Mucosa of rectum (tissue), 2 donors: ENCODE results near the gene N4BP2.
"Not testable (repeated sequence)": the region's sequence is repeated elsewhere in the genome, so short reads cannot be mapped to it uniquely, and the experiment has no call there.

Experiments
- H3K27ac ChIP-seq, 2 donors: one replicate each; pipeline ENCODE4 v1.7.0; 2013; ENCODE audit warnings: inconsistent platforms in 2 of 2, low read depth in 2 of 2, low read length in 2 of 2
- H3K27me3 ChIP-seq, 2 donors: one replicate each; pipeline ENCODE4 v1.7.0; 2013; ENCODE audit warnings: low read length in 2 of 2; ENCODE audit not compliant: control insufficient read depth in 2 of 2, insufficient read depth in 2 of 2
- H3K36me3 ChIP-seq, 2 donors: one replicate each; pipeline ENCODE4 v1.7.0; 2013; ENCODE audit warnings: low read length in 2 of 2; ENCODE audit not compliant: control insufficient read depth in 2 of 2, insufficient read depth in 2 of 2
- H3K4me1 ChIP-seq, 2 donors: one replicate each; pipeline ENCODE4 v1.7.0; 2013; ENCODE audit warnings: low read length in 2 of 2, mild to moderate bottlenecking in 1 of 2; ENCODE audit not compliant: control insufficient read depth in 2 of 2, insufficient read depth in 2 of 2
- H3K4me3 ChIP-seq, 2 donors: one replicate each; pipeline ENCODE4 v1.7.0; 2013; ENCODE audit warnings: low read length in 2 of 2
- H3K9ac ChIP-seq, 2 donors: one replicate each; pipeline ENCODE4 v1.7.0; 2013; ENCODE audit warnings: low read length in 2 of 2, low read depth in 1 of 2, mild to moderate bottlenecking in 1 of 2
- H3K9me3 ChIP-seq, 2 donors: one replicate each; pipeline ENCODE4 v1.7.0; 2013; ENCODE audit warnings: low read length in 2 of 2; ENCODE audit not compliant: control insufficient read depth in 2 of 2
- donor health status: healthy.
- donor health status: Normal muscosa, but diverticular disease.

N4BP2 gene

GRCh38 chr4:40056716-40057585, at the start of gene N4BP2:
TSS of gene N4BP2 (plus strand) at chr4:40056850. CDS start at chr4:40097341, 40,491 bp downstream.
- Histone ChIP-seq H3K27ac (peak within 1 kb of the TSS; percentile 99), H3K4me1 (peaks cover 13 to 18% of the 10 kb centered on the region in 2 donors), H3K9me3 (no peaks in the 10 kb centered on the region), H3K27me3 (no peaks in the 10 kb centered on the region), H3K9ac (peak within 1 kb of the TSS; percentile 93 to 99), H3K36me3 (no peaks in the 10 kb centered on the region), H3K4me3 (peak within 1 kb of the TSS; percentile 92 to 95)

- Histone ChIP-seq H3K36me3 (no peaks in the 10 kb centered on the region), H3K9me3 (no peaks in the 10 kb centered on the region), H3K4me3 (no peak overlapping the region), H3K9ac (no peak overlapping the region), H3K27me3 (no peaks in the 10 kb centered on the region), H3K27ac (no peak overlapping the region), H3K4me1 (no peaks in the 10 kb centered on the region)
Observed at GRCh38 chr4:40016007-40016406, 40.6 kb upstream of the N4BP2 start.

DNA sequence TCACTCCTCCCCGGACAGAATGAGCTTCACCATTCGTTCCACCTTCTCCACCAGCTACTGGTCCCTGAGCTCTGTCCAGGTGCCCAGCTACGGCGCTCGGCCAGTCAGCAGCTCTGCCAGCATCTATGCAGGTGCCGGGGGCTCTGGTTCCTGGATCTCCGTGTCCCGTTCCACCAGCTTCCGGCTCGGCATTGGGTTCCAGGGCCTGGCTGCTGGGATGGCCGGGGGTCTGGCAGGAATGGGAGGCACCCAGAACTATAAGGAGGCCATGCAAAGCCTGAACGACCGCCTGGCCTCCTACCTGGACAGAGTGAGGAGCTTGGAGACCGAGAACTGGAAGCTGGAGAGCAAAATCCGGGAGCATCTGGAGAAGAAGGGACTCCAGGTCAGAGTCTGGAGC, 36.4 kb upstream of the N4BP2 start:
- H3K27ac ChIP-seq, result no peak overlapping the region
- H3K9me3 ChIP-seq, result no peaks in the 10 kb centered on the region
- no peaks in the 10 kb centered on the region for H3K36me3 ChIP-seq
- H3K4me3 ChIP-seq, result no peak overlapping the region
- no peaks in the 10 kb centered on the region for H3K4me1 ChIP-seq
- no peaks in the 10 kb centered on the region for H3K27me3 ChIP-seq
- no peak overlapping the region for H3K9ac ChIP-seq

DNA sequence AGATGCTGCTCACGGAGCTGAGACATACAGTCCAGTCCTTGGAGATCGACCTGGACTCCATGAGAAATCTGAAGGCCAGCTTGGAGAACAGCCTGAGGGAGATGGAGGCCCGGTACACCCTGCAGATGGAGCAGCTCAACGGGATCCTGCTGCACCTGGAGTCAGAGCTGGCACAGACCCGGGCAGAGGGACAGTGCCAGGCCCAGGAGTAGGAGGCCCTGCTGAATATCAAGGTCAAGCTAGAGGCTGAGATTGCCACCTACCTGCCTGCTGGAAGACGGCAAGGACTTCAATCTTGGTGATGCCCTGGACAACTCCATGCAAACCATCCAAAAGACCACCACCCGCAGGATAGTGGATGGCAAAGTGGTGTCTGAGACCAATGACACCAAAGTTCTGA, 35.5 kb upstream of the N4BP2 start:
- not testable (repeated sequence) for H3K27me3 ChIP-seq, H3K9me3 ChIP-seq, H3K27ac ChIP-seq, H3K4me1 ChIP-seq, H3K36me3 ChIP-seq, H3K4me3 ChIP-seq, H3K9ac ChIP-seq

- not testable (repeated sequence) for H3K4me1 ChIP-seq, H3K27ac ChIP-seq, H3K9me3 ChIP-seq, H3K27me3 ChIP-seq, H3K4me3 ChIP-seq, H3K36me3 ChIP-seq, H3K9ac ChIP-seq
Observed at GRCh38 chr4:40024049-40024448, 32.6 kb upstream of the N4BP2 start.

GRCh38 chr4:40032785-40033184, 23.9 kb upstream of the N4BP2 start:
- no peak overlapping the region for H3K27ac ChIP-seq
- no peak overlapping the region for H3K4me3 ChIP-seq

DNA sequence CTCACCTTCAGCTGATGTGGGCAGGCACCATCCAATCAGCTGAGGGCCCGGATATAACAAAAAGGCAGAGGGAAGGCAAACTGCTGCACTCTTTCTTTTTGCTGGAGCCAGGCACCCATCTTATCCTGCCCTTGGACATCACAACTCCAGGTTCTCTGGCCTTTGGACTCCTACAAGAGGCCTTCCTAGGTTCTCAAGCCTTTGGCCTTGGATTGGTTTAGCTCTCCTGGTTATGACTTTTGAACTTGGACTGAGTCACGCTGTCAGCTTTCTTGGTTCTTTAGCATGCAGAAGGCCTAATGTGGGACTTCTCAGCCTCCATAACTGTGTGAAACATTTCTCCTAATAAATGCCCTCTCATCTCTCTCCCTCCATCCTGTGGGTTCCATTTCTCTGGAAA, 23.0 kb upstream of the N4BP2 start:
- Histone ChIP-seq H3K9me3 (no peaks in the 10 kb centered on the region), H3K27me3 (no peaks in the 10 kb centered on the region), H3K9ac (no peak overlapping the region), H3K4me1 (no peaks in the 10 kb centered on the region), H3K27ac (no peak overlapping the region), H3K4me3 (no peak overlapping the region), H3K36me3 (no peaks in the 10 kb centered on the region)

More at GRCh38 chr4:40032785-40033184, 23.9 kb upstream of the N4BP2 start:
- Histone ChIP-seq H3K4me1 (no peaks in the 10 kb centered on the region), H3K9me3 (no peaks in the 10 kb centered on the region), H3K36me3 (no peaks in the 10 kb centered on the region), H3K27me3 (no peaks in the 10 kb centered on the region), H3K9ac (no peak overlapping the region)

DNA sequence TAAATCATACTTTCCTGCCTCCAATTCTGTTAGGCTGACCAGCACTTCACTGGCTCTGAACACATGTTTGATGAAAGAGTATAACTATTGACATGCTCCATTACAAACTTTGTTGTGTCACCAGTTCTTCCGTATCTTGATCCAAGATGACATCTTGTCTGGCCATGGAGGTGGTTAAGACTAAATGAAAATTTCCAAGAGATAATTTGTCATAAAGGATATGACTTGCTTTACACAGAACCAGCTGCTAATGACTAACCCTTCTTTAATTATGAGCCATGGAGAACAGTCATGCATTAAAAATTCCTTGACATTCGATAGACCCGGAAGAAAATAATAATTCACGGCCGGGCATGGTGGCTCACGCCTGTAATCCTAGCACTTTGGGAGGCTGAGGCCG, 17.7 kb upstream of the N4BP2 start:
- Histone ChIP-seq H3K9ac (no peak overlapping the region), H3K4me3 (no peak overlapping the region), H3K27ac (no peak overlapping the region)

DNA sequence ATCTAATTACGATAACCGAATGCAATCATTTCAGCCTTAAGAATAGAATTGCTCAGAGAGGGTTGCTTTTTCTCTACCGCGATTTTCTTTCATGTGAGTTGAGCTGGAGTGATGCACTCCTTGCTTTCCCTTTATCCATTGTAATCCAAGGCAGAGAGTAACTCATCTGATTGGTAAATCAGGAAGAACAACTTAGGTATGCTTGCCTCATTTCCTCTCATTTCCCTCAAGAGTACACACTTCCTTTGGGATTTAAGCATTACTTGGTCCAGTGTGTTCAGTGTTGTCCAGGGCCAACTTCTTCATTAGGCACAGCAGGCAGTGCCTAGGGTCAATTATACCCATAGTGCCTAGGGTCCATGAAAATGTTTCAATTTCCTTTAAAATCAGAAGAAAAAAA, 15.7 kb upstream of the N4BP2 start:
- Histone ChIP-seq H3K27me3 (no peaks in the 10 kb centered on the region), H3K4me1 (no peaks in the 10 kb centered on the region), H3K9me3 (no peaks in the 10 kb centered on the region), H3K9ac (no peak overlapping the region), H3K36me3 (no peaks in the 10 kb centered on the region), H3K4me3 (no peak overlapping the region), H3K27ac (no peak overlapping the region)

More for the DNA sequence above, 17.7 kb upstream of the N4BP2 start:
- H3K36me3 ChIP-seq, result no peaks in the 10 kb centered on the region
- H3K27me3 ChIP-seq, result no peaks in the 10 kb centered on the region
- H3K9me3 ChIP-seq, result no peaks in the 10 kb centered on the region
- no peaks in the 10 kb centered on the region for H3K4me1 ChIP-seq

DNA sequence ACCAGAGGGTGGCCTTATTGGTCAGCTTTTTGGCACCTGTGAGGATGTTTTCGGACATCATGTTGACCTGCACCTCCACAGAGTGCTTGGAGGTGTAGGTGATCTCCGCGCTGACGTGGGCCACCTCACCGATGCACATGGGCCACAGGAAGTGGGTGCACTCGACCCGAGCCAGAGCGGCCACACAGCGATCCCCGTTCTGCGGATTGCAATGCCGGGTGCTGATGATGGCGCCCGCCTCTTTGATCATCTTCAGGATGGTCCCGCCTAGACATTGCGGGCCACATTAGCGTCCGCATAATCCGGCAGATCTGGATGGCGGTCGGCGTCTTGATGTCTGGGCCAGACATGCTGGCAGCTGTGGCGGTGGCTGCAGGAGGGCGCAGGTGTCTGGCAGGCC, 12.9 kb upstream of the N4BP2 start:
- no peak overlapping the region for H3K27ac ChIP-seq
- H3K4me1 ChIP-seq, result no peaks in the 10 kb centered on the region
- no peak overlapping the region for H3K4me3 ChIP-seq
- H3K9me3 ChIP-seq, result no peaks in the 10 kb centered on the region
- no peaks in the 10 kb centered on the region for H3K27me3 ChIP-seq
- no peak overlapping the region for H3K9ac ChIP-seq
- no peaks in the 10 kb centered on the region for H3K36me3 ChIP-seq
